Gastroesophageal sphincter (tissue), 3 donors: ENCODE results near the gene CAMK1G.

Experiments used
- CTCF ChIP-seq, 4 experiments: fragments of 200-600 bp in 2 of 4; fragments of 450-650 bp in 2 of 4; sonication (generic) in 1 of 4; IDR thresholded peaks; one replicate each; pipeline ENCODE4 v1.5.1; 2017 to 2019; ENCODE audit warnings: antibody characterized with exemption in 4 of 4, mild to moderate bottlenecking in 2 of 4, moderate library complexity in 2 of 4
- POLR2A ChIP-seq, 2 donors: fragments of 450-650 bp; IDR thresholded peaks; one replicate each; pipeline ENCODE4 v1.6.1; 2017; ENCODE audit warnings: antibody characterized with exemption in 2 of 2, mild to moderate bottlenecking in 2 of 2, moderate library complexity in 1 of 2

GRCh38 chr1:209542585-209542984 lies 40.9 kb upstream of the CAMK1G start:
- TF ChIP-seq CTCF (IDR thresholded peaks at IDR 0.05) = no peak
- TF ChIP-seq POLR2A (IDR thresholded peaks at IDR 0.05) = no peak
